NOMO-1 treated with DMSO at 0.1 percent for 48 hours (cell line): Measurements from ENCODE around the gene ALOX12.

Experiments used
- DNase-seq: peaks from one replicate; lab custom pipeline; 2025; ENCODE audit not compliant: unreplicated experiment; lab: John Stamatoyannopoulos, UW

Gene ALOX12

DNA sequence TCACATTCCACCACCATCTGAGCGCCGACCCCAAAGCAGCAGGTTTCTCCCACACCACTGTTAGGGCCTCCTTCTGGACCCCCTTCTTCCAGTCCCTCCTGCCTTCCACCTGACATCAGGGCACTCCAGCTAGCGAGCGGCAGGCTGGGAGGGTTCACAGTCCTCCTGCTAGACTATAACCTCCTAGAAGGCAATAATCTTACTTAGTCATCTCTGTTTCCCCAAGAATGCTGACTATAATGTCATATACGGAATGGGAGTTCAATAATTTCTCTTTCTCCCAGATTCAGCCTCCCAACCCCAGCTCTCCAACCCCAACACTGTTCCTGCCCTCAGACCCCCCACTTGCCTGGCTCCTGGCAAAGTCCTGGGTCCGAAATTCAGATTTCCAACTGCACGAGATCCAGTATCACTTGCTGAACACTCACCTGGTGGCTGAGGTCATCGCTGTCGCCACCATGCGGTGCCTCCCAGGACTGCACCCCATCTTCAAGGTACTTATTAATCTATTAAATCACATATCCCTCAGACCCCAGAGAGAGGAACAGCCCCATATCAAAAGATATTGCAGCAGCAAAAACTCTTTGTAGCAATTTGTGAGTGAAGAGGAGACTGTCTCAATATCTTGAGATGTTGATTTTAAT, 5.6 kb downstream of the ALOX12 start:
- DNase-seq, result peak; percentile 9

DNA sequence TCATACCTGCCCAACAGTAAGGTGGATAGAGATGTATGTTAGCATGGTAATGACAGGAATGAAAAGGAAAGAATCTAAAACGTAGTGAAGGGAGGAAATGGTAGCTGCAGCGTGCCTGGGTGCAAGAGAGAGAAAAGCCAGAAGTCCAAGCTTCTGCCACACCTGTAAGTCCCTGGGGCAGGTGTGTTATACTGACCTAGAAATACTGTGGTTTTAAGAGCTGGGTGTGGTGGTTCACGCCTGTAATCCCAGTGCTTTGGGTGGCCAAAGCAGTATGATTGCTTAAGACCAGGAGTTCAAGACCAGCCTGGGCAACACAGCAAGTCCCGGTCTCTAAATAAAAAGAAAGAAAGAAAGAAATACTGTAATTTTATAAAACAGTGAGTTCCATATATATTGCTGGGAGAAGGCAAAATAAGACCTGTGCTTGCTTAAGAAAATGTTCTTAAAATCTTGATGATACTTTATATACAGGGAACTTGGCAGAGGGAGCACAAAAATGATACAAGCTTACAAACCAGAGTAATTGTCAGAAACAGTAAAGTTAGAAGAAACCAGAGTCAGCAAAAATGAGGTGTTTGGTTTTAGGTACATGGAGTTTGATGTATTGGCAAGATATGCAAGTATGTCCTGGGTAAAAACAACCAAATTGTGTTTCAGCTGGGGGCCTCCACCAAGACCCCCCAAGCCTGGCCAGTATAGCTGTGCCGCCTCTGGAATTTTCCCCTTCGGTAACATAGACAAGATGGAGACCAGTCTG, 6.6 kb downstream of the ALOX12 start:
- DNase-seq, result no peak

GRCh38 chr17:7003745-7004144, 7.9 kb downstream of the ALOX12 start:
- no peak for DNase-seq

DNA sequence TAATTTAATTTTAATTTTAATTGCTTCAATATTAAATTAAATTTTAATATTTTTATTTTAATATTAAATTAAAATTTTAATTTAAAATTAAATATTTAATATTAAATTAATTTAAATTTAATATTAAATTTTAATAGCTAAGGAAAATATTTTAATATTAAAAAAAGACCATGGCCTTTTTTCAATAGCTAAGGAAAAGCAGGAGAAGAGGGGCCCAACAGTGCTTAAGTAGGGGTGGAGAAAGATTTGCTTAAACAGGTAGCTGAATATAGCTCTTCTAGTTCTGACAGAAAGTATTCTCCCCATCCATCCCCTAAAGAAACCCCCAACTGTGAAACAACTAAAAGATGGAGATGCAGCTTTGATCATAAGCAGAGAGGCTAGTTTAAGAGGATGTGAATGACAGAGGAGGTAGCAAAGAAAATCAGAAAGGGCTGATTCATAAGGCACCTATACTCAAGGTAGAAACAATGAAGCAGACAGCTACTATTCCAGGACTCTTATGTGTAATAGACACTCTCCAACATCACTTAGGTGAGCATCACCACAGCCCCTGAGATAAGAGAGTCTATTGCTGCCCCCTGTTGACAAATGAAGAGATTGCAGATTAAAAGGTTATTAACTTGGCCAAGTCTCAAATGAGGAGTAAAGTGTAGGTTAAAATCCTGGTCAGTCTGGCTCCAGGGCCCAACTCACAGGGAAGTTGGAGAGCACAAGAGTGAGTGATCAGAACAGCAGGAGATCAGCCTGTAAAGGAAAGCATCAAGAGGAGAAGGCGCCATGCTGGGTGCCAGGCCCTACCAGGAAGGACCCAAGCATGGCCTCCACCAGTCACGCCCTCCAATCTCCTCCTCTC, 8.8 kb downstream of the ALOX12 start:
- DNase-seq, result peak; percentile 83

GRCh38 chr17:7005716-7006115, 9.9 kb downstream of the ALOX12 start:
- DNase-seq, result no peak

- DNase-seq, result no peak
Measured at GRCh38 chr17:7007143-7007542, 11.3 kb downstream of the ALOX12 start.

DNA sequence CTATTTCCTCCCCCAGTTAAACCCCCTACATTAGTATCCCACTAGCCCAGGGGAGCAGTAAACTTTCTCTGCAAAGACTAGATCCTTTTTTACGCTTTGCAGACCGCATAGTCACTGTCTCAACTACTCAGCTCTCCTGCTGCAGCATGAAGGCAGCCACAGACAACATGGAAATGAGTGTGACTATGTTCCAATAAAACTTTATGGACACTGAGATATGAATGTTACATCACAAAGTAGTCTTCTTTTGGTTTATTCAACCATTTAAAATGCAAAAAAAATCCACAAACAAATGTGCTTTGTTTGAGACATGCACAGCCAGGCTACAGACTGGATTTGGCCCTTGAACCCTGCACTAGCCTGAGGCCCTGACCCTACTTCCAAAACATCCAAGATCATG, 14.7 kb downstream of the ALOX12 start:
- DNase-seq, result no peak

DNA sequence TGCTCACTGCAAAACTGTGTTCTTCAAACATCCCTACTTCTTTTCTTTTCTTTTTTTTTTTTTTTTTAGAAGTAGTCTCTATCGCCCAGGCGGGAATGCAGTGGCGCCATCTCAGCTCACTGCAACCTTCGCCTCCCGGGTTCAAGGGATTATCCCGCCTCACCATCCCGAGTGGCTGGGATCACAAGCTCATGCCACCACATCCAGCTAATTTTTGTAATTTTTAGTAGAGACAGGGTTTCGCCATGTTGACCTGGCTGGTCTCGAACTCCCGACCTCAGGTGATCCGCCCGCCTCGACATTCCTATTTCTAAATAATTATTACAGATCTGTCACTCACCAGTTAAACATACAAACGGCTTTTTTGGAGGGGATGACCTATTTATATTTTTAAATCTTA, 15.6 kb downstream of the ALOX12 start:
- no peak for DNase-seq

DNA sequence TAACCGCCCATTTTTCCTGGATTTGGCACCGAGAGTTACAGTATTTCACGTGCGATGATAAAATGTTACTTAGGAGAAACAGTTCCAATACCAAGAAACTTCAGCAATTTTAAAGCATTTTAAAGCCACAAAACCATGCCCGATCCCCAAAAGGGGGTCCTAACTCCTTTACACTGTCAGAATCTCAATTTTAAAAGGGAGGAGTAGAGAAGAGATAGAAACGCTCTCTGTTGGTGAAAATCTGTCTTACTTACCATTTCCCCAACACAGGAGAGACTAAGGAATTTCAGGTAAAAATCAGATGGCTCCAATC, 16.0 kb downstream of the ALOX12 start:
- no peak for DNase-seq

- DNase-seq, result peak; percentile 98
Measured at GRCh38 chr17:7014261-7014994, 18.6 kb downstream of the ALOX12 start.

DNA sequence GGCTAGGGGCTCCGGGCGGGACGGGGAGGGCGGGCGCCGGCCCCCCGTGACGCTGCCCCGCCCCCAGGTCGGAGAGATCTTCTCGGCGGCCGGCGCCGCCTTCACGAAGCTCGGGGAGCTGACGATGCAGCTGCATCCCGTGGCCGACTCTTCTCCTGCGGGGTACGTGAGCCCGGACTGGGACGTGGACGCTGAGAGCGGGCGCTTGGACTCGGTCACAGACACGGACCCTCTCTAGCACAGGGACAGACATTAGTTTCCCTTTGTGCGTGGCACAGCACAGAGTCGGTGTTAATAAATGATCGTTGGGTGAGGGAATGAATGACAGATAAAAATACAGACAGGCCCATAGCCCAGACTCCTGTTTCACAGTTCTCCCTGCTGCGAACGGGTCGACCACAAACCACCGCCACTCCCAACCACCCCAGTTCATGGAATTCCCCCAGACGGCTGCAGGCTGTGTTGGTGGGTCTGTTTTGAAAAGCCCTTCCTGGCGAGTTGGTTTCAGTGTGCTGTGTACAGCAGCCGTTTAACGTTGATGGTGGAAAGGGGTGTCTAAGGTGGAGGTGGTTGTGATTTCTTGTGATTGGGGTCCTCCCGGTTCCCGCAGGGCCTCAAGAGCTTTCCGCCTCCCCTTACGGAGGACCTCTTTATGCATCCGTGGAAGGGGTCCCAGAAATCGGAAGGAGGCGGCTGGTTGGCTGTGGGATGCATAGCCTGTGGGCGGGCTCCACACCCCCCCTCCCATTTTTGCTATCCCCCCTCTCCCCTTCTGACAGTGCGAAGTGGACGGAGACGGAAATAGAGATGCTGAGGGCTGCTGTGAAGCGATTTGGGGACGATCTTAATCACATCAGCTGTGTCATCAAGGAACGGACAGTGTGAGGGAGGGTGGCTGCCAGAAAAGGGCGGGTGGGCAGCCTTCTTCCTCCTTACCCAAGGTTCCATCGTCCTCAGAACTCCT, 19.4 kb downstream of the ALOX12 start:
- no peak for DNase-seq

DNA sequence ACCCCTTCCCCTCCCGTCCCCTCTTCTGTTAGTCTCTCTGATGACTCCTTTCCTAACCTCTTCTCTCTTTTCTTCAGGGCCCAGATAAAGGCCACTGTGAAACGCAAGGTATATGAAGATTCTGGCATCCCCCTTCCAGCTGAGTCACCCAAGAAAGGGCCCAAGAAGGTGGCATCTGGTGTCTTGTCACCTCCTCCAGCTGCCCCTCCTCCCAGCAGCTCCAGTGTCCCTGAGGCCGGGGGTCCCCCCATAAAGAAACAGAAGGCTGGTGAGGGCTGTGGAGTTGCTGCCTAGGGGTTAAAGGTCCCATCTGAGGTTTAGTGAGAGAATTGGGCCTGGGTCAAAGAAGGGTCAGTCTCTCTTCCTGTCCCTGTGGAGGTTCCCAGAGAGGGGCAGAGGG, 20.6 kb downstream of the ALOX12 start:
- DNase-seq, result no peak

- no peak for DNase-seq
Measured at GRCh38 chr17:7016886-7017826, 21.3 kb downstream of the ALOX12 start.

- no peak for DNase-seq
Measured at GRCh38 chr17:7017827-7018200, 22.0 kb downstream of the ALOX12 start.

GRCh38 chr17:7018331-7018964, 22.6 kb downstream of the ALOX12 start:
- DNase-seq, result no peak

DNA sequence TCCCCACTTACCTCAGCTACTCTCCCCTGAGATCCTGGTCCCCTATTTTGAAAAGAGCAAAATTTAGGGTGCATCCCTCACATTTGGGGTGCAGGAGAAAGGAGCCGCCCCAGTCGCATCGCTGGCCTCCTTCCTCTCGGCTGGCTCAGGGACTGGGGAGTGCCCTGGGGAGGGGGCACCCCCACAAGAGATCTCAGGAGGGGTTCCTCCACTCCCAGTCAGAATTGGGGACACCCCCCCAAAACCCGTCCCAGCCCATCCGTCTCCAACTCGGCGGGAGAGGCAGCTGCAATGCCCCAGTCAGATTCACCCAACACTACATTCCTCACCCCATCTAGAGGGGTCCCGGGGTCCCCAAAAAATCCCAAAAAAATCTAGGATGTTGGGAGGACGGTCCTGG, 23.5 kb downstream of the ALOX12 start:
- DNase-seq, result no peak

GRCh38 chr17:7019839-7020519, 24.1 kb downstream of the ALOX12 start:
- DNase-seq, result no peak
